ENCODE results near the gene EGFLAM. TPM values are rescaled to one million over a fixed set of nuclear protein-coding genes. Genes with fewer than 3 reads are reported as not detected.

The EGFLAM gene
- 5.8 TPM for total RNA-seq

DNA sequence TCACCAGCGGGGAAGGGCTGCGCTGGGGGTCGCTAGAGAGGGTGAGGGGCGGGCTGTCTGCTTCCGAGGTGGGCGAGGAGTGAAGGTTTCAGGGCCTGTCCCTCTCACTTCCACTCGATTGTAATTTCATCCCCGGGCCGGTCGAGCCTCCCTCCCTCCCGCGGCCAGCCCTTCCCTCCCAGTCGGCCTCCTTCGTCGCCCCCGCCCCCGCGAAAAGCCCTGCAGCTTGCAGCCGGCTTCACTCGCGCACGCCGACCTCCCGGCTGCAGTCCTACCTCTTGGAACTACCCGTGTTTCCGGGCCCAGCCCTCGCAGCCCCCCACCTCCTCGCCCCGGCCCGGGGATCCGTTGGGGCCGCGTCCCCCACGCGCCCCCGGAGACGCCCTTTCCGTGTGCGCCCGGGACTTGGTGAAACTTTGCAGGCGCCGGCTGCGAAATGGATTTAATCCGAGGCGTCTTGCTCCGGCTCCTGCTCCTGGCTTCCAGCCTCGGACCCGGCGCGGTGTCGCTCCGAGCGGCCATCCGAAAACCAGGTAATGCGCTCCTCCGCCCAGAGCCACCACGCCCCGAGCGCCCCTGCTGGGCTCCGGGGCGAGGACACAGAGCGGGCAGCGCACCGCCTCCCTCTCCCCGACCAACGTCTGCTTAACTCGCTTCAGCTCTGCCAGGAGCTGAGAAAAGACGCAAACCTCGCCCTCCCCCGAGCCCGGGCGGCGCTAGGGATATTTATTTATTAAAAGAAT is at the start of gene EGFLAM:
Gene EGFLAM (plus strand): TSS at position 241 of the 743 bp plus-strand sequence. CDS start 196 bp downstream, at position 437.

Small RNA genes lying within 50 kb of the gene (small RNA-seq; reads per million reads assigned to genes)
- not detected for gene AC091839.1

Data from diencephalon (tissue), 1 donor.